Neural progenitor cell (in vitro differentiated cells): ENCODE results near the gene TRIM50.

ENCODE experiments used
- EZH2 ChIP-seq: fragments of 200-600 bp; sonication (generic); IDR thresholded peaks from 2 replicates; pipeline ENCODE4 v1.6.1; 2017; ENCODE audit warnings: antibody characterized with exemption, mild to moderate bottlenecking, moderate library complexity
- EZH2phosphoT487 ChIP-seq: fragments of 200-600 bp; sonication (generic); IDR thresholded peaks from 2 replicates; pipeline ENCODE4 v1.6.1; 2017; ENCODE audit warnings: antibody characterized with exemption
- TF ChIP-seq, protein P1 (sequence below): fragments of 200-600 bp; sonication (generic); IDR thresholded peaks from 2 replicates; pipeline ENCODE4 v1.5.1; 2017; ENCODE audit warnings: antibody characterized with exemption, mild to moderate bottlenecking

DNA sequence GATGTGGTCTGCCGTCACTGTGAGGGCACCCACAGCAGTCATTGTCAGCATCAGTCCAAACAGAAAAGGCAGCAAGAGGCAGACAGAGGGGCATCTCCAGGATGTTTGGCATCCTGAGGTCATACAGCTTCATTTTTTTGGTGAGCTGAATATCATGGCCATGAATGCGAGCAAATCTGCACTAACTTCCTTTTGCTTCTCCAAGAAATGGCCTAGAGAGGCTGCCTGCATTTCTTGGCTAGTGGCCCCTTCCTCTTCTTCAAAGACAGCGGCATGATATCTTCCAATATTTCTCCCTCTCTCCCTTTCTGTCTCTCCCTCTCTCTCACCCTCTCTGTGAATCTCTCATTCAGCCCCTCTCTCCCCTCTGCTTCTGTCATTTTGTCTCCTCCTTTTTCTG, 24.9 kb upstream of the TRIM50 start:
- TF ChIP-seq, protein P1, sequence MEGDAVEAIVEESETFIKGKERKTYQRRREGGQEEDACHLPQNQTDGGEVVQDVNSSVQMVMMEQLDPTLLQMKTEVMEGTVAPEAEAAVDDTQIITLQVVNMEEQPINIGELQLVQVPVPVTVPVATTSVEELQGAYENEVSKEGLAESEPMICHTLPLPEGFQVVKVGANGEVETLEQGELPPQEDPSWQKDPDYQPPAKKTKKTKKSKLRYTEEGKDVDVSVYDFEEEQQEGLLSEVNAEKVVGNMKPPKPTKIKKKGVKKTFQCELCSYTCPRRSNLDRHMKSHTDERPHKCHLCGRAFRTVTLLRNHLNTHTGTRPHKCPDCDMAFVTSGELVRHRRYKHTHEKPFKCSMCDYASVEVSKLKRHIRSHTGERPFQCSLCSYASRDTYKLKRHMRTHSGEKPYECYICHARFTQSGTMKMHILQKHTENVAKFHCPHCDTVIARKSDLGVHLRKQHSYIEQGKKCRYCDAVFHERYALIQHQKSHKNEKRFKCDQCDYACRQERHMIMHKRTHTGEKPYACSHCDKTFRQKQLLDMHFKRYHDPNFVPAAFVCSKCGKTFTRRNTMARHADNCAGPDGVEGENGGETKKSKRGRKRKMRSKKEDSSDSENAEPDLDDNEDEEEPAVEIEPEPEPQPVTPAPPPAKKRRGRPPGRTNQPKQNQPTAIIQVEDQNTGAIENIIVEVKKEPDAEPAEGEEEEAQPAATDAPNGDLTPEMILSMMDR = no peak
- TF ChIP-seq EZH2 = no peak
- no peak for TF ChIP-seq EZH2phosphoT487
